Skeletal muscle satellite cell (primary cell): ENCODE measurements around the gene ORAI3.
"Not testable (repeated sequence)": the region's sequence is repeated elsewhere in the genome, so short reads cannot be mapped to it uniquely, and the experiment has no call there.

ENCODE experiments used
- H3K27me3 ChIP-seq: 2 replicates; pipeline ENCODE4 v1.7.0; 2013; ENCODE audit warnings: low read length; ENCODE audit not compliant: control insufficient read depth, insufficient read depth
- H3K36me3 ChIP-seq: 2 replicates; pipeline ENCODE4 v1.7.0; 2013; ENCODE audit warnings: mild to moderate bottlenecking, control low read depth, low read length; ENCODE audit not compliant: insufficient read depth
- H3K4me1 ChIP-seq: 2 replicates; pipeline ENCODE4 v1.7.0; 2013; ENCODE audit warnings: low read length; ENCODE audit not compliant: control insufficient read depth, insufficient read depth
- H3K4me2 ChIP-seq: 2 replicates; pipeline ENCODE4 v1.7.0; 2013; ENCODE audit warnings: mild to moderate bottlenecking, low read length
- H3K4me3 ChIP-seq: 2 replicates; pipeline ENCODE4 v1.7.0; 2013; ENCODE audit warnings: low read length
- H3K9ac ChIP-seq: 2 replicates; pipeline ENCODE4 v1.7.0; 2013; ENCODE audit warnings: mild to moderate bottlenecking, low read depth, low read length, moderate library complexity
- H3K9me3 ChIP-seq: replicated peaks from 2 replicates; pipeline ENCODE4 v1.7.0; 2013; ENCODE audit warnings: mild to moderate bottlenecking, control low read depth, low read length

ORAI3 gene

DNA sequence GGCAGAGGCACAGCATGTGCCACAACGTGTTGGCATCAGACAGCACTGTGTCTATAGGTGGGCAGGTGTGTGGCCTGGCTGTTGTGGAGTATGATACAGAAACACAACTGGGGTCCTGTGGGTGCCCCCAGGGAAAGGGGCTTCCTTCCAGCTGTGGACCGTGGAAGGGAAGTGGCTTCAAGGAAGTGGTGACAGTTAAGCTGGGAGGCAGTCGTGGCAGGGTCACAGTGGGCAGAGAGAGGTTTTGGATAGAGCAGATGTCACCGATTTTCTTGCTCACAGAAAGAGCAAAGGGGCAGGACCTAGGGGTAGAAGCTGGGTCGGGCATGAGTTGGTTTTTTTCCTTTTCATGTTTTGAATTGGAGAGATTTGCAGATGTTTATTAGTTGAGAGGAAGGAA lies 11.2 kb upstream of the ORAI3 start:
- Histone ChIP-seq H3K9ac (no peak overlapping the region), H3K36me3 (peaks cover 22% of the 10 kb centered on the region), H3K4me1 (peaks cover 6% of the 10 kb centered on the region), H3K27me3 (no peaks in the 10 kb centered on the region), H3K9me3 (no peaks in the 10 kb centered on the region), H3K4me2 (no peak overlapping the region), H3K4me3 (no peak overlapping the region)

DNA sequence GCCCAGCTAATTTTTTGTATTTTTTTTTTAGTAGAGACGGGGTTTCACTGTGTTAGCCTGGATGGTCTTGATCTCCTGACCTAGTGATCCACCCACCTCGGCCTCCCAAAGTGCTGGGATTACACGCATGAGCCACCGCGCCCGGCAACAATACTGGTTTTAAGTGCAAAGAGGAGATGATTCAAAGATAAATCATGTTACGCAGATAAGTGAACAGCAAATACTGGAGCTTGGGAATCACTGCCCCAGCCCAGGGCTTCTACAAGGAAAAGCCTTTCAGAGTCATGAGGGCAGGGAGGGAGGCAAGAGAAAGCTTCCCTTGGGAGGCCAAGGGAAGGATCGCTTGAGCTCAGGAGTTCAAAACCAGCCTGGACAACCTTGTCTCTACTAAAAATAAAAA lies 9.3 kb upstream of the ORAI3 start:
- H3K36me3 ChIP-seq = peaks cover 34% of the 10 kb centered on the region
- H3K27me3 ChIP-seq, H3K9ac ChIP-seq, H3K4me1 ChIP-seq, H3K4me2 ChIP-seq, H3K9me3 ChIP-seq, H3K4me3 ChIP-seq: not testable (repeated sequence)

DNA sequence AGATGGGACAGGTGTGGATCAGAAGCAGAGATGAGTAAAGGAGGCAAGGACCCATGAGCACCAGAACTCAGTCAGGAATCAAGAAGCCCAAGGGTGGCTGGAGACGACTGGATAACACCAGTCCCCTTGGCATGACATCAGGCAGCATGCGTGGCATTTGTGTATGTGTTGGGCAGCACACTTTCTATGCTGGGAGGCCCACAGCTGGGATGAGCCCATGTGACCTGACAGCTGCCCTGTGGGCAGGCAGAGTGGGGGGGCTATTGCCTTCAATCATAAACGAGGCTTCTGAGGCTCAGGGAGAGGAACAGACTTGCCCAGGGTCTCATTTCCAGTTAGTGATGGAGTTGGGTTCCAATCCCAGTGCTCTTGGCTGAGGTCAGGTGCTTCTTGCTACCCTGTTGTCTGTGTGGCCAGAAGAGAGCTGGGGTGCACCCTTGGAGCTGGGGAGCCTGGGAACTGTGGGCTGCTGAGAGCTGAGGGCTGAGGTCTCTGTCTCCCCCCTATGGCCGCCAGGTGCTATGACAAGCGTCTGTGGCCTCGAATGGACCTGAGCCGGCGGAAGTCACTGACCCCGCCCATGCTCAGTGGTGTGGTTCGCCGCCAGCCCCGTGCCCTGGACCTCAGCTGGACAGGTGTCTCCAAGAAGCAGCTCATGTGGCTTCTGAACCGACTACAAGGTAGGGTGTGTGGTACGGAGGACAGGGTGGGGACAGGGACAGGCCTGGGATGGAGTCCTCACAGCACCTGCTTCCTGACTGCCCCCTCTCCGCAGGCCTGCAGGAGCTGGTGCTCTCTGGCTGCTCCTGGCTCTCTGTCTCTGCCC lies 7.1 kb upstream of the ORAI3 start:
- Histone ChIP-seq H3K4me1 (peaks cover 6% of the 10 kb centered on the region), H3K27me3 (no peaks in the 10 kb centered on the region), H3K4me3 (no peak overlapping the region), H3K9me3 (no peaks in the 10 kb centered on the region), H3K36me3 (peaks cover 25% of the 10 kb centered on the region), H3K4me2 (no peak overlapping the region), H3K9ac (no peak overlapping the region)

DNA sequence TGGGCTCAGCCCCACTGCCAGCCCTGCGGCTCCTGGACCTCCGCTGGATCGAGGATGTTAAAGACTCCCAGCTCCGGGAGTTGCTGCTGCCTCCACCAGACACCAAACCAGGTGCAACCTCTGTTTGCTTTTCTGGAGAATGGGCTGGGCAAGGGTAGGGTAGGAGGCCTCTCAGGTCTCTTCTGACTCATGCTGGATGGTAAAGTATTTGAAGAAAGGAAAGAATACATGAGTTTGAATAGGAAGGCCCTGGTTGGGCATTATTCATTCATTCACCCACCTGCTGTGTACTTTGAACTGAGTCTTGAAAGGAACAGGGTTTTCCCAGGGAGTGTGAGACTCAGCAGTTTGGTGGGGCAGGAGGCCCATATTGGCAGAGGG lies 6.5 kb upstream of the ORAI3 start:
- Histone ChIP-seq H3K36me3 (peaks cover 25% of the 10 kb centered on the region), H3K9ac (no peak overlapping the region)

DNA sequence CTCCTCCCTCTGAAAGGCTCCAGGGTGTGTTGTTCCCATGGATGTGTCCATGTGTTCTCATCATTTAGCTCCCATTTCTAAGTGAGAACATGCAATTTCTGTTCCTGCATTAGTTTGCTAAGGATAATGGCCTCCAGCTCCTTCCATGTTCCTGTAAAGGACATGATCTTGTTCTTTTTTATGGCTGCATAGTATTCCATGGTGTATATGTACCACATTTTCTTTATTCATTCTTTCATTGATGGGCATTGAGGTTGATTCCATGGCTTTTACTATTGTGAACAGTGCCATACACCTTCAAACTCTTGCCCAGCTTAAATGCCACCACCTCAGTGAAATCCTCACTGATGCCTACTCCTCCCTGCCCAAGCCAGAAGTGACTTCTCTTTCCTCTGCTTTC lies 4.5 kb upstream of the ORAI3 start:
- peaks cover 25% of the 10 kb centered on the region for H3K36me3 ChIP-seq
- H3K27me3 ChIP-seq = no peaks in the 10 kb centered on the region
- H3K4me2 ChIP-seq = no peak overlapping the region
- H3K9ac ChIP-seq = no peak overlapping the region
- H3K4me3 ChIP-seq = no peak overlapping the region
- H3K9me3 ChIP-seq = no peaks in the 10 kb centered on the region
- peaks cover 6% of the 10 kb centered on the region for H3K4me1 ChIP-seq

More for the DNA sequence above, 6.5 kb upstream of the ORAI3 start:
- Histone ChIP-seq H3K4me3 (no peak overlapping the region), H3K4me2 (no peak overlapping the region), H3K27me3 (no peaks in the 10 kb centered on the region), H3K4me1 (peaks cover 6% of the 10 kb centered on the region), H3K9me3 (no peaks in the 10 kb centered on the region)

DNA sequence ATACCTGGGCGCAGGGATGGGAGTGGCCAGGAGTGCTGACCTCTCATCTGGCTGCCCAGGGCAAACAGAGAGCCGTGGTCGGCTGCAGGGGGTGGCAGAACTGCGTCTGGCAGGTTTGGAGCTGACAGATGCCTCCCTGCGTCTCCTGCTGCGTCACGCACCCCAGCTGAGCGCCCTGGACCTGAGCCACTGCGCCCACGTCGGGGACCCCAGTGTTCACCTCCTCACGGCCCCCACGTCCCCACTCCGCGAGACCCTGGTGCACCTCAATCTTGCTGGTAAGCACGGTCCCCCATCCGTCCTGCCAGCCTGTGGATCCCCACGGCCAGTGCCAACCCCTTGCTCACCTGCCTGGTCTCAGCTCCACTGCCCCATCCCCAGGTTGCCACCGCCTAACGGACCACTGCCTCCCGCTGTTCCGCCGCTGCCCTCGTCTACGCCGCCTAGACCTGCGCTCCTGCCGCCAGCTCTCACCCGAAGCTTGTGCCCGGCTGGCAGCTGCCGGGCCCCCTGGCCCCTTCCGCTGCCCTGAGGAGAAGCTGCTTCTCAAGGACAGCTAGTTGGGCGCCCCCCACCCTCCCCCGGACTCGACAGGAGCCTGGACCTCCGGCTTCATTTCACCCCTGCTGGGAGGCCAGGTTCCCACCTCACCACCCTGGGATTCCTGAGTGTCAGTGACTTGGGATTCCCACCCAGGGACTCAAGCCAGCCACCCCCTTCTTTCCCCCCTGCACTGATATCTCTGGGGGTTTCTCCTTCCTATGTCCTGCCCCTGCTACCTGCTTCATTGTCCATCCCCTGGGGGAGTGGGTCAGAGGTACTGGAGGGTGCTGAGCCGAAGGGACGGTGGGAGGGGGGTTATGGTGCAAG lies 2.0 kb upstream of the ORAI3 start:
- Histone ChIP-seq H3K4me3 (no peak overlapping the region), H3K4me2 (no peak overlapping the region), H3K36me3 (peaks cover 21% of the 10 kb centered on the region), H3K4me1 (peaks cover 22% of the 10 kb centered on the region), H3K9me3 (no peaks in the 10 kb centered on the region), H3K27me3 (no peaks in the 10 kb centered on the region), H3K9ac (no peak overlapping the region)

GRCh38 chr16:30947541-30947858 lies 1.4 kb upstream of the ORAI3 start:
- no peak overlapping the region for H3K9ac ChIP-seq
- no peak overlapping the region for H3K4me2 ChIP-seq
- peaks cover 16% of the 10 kb centered on the region for H3K36me3 ChIP-seq
- no peak overlapping the region for H3K4me3 ChIP-seq
- H3K9me3 ChIP-seq = no peaks in the 10 kb centered on the region
- no peaks in the 10 kb centered on the region for H3K27me3 ChIP-seq
- H3K4me1 ChIP-seq = peaks cover 19% of the 10 kb centered on the region

GRCh38 chr16:30947859-30948666 lies 805 bp upstream of the ORAI3 start:
- peak overlapping the region; percentile 98 for H3K4me2 ChIP-seq
- H3K4me3 ChIP-seq = peak overlapping the region; percentile 76
- peaks cover 19% of the 10 kb centered on the region for H3K4me1 ChIP-seq
- H3K9ac ChIP-seq = peak overlapping the region; percentile 85
- H3K36me3 ChIP-seq = peaks cover 11% of the 10 kb centered on the region
- no peaks in the 10 kb centered on the region for H3K9me3 ChIP-seq
- H3K27me3 ChIP-seq = no peaks in the 10 kb centered on the region

- Histone ChIP-seq H3K4me3 (peak overlapping the region; percentile 76), H3K9me3 (no peaks in the 10 kb centered on the region), H3K4me1 (peaks cover 22% of the 10 kb centered on the region), H3K4me2 (peak overlapping the region; percentile 98), H3K27me3 (no peaks in the 10 kb centered on the region), H3K9ac (peak overlapping the region; percentile 85), H3K36me3 (peaks cover 5% of the 10 kb centered on the region)
These were observed 1.0 kb downstream of the ORAI3 start for GRCh38 chr16:30949650-30950515.

GRCh38 chr16:30950516-30951065 lies 1.7 kb downstream of the ORAI3 start:
- Histone ChIP-seq H3K36me3 (peaks cover 5% of the 10 kb centered on the region), H3K9me3 (no peaks in the 10 kb centered on the region), H3K9ac (peak overlapping the region; percentile 85), H3K4me1 (peaks cover 22% of the 10 kb centered on the region), H3K4me3 (peak overlapping the region; percentile 76), H3K4me2 (peak overlapping the region; percentile 98), H3K27me3 (no peaks in the 10 kb centered on the region)
